ENCODE measurements around the gene WNT1.

DNA sequence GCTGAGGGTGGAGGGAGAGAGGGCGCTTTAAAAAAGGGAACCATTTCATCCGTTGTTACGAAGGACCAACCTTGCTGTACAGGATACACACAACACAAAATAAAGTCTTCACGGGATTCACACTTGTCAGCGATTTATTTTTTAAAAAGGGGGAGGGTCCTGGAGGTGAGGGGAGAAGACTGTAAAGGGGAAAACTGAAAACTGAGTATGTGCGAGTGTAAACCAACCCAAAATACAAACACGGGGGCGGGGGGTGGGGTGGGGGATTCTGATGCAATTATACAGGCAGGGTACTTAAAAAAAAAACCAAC is 41.0 kb downstream of the WNT1 start:
- TF ChIP-seq, protein P1, sequence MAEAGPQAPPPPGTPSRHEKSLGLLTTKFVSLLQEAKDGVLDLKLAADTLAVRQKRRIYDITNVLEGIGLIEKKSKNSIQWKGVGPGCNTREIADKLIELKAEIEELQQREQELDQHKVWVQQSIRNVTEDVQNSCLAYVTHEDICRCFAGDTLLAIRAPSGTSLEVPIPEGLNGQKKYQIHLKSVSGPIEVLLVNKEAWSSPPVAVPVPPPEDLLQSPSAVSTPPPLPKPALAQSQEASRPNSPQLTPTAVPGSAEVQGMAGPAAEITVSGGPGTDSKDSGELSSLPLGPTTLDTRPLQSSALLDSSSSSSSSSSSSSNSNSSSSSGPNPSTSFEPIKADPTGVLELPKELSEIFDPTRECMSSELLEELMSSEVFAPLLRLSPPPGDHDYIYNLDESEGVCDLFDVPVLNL (IDR thresholded peaks at IDR 0.05; ENCODE audit: low read depth, low read length), result no peak
- TF ChIP-seq NFIC (IDR thresholded peaks at IDR 0.05; ENCODE audit: low read depth, low read length) (no peak), ASH2L (IDR thresholded peaks at IDR 0.05; ENCODE audit: borderline replicate concordance, low read depth) (no peak), SP1 (IDR thresholded peaks at IDR 0.05; ENCODE audit: low read depth, low read length) (no peak), ZNF24 (IDR thresholded peaks at IDR 0.05) (no peak), RAD51 (IDR thresholded peaks at IDR 0.05) (no peak), TBL1XR1 (IDR thresholded peaks at IDR 0.05; ENCODE audit: low read depth, low read length) (no peak), POLR2AphosphoS5 (IDR thresholded peaks at IDR 0.05; ENCODE audit: low read length) (no peak), POLR2A (IDR thresholded peaks at IDR 0.05; ENCODE audit: low read depth, low read length) (no peak)
- TF ChIP-seq, protein P2, sequence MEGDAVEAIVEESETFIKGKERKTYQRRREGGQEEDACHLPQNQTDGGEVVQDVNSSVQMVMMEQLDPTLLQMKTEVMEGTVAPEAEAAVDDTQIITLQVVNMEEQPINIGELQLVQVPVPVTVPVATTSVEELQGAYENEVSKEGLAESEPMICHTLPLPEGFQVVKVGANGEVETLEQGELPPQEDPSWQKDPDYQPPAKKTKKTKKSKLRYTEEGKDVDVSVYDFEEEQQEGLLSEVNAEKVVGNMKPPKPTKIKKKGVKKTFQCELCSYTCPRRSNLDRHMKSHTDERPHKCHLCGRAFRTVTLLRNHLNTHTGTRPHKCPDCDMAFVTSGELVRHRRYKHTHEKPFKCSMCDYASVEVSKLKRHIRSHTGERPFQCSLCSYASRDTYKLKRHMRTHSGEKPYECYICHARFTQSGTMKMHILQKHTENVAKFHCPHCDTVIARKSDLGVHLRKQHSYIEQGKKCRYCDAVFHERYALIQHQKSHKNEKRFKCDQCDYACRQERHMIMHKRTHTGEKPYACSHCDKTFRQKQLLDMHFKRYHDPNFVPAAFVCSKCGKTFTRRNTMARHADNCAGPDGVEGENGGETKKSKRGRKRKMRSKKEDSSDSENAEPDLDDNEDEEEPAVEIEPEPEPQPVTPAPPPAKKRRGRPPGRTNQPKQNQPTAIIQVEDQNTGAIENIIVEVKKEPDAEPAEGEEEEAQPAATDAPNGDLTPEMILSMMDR (IDR thresholded peaks at IDR 0.05 in 2 of 3, conservative IDR thresholded peaks at IDR 0.05 in 1 of 3; ENCODE audit: control insufficient read depth in 2 of 3, extremely low read depth in 1 of 3, insufficient read depth in 1 of 3, low read depth in 3 of 3, low read length in 3 of 3), result no peak

Measured in GM12878 (cell line).